H1 (cell line): ENCODE data around the gene RCBTB2. TPM values are rescaled to one million over a fixed set of nuclear protein-coding genes. Genes with fewer than 3 reads are reported as not detected.

ENCODE experiments used
- CTCF ChIA-PET: fragments of 300-600 bp; sonication (Branson Sonifier 250); formaldehyde crosslinking; loops from one replicate; lab custom pipeline; 2021; ENCODE audit not compliant: partially characterized antibody; lab: Charles Lee
- POLR2A ChIA-PET: fragments of 300-600 bp; sonication (Branson Sonifier 250); formaldehyde crosslinking; loops from one replicate; lab custom pipeline; 2021; ENCODE audit warnings: inconsistent platforms; ENCODE audit not compliant: partially characterized antibody; lab: Charles Lee
- DNase-seq, 2 experiments: peaks; one replicate each; pipeline versions ENCODE4 v3.0.0 to v3.0.0-alpha.2; 2010 to 2022; ENCODE audit warnings: low spot score in 2 of 2, low read depth in 1 of 2, mixed read lengths in 1 of 2
- FAIRE-seq: peaks from 2 replicates; lab custom pipeline; 2011; peaks lifted over from hg19 to GRCh38; lab: Jason Lieb, UNC
- H2AFZ ChIP-seq: 2 replicates; pipeline ENCODE4 v1.8.1; 2012; ENCODE audit warnings: low read length, inconsistent platforms
- H2AK5ac ChIP-seq: 2 replicates; pipeline ENCODE4 v1.6.1; 2013; ENCODE audit warnings: low read depth, low read length
- H2BK120ac ChIP-seq: replicated peaks from 2 replicates; pipeline ENCODE3; 2013; ENCODE audit warnings: low read depth, low read length, inconsistent platforms
- H2BK12ac ChIP-seq: 2 replicates; pipeline ENCODE4 v1.6.1; 2013; ENCODE audit warnings: low read depth, low read length
- H2BK15ac ChIP-seq: 2 replicates; pipeline ENCODE4 v1.6.1; 2013; ENCODE audit warnings: low read length
- H2BK20ac ChIP-seq: 2 replicates; pipeline ENCODE4 v1.6.1; 2013; ENCODE audit warnings: low read length
- H2BK5ac ChIP-seq: 2 replicates; pipeline ENCODE4 v1.6.1; 2013; ENCODE audit warnings: low read depth, low read length
- H3K14ac ChIP-seq: 2 replicates; pipeline ENCODE4 v1.6.1; 2013; ENCODE audit warnings: inconsistent platforms; ENCODE audit not compliant: insufficient read length
- H3K18ac ChIP-seq: 2 replicates; pipeline ENCODE4 v1.6.1; 2013; ENCODE audit warnings: low read length; ENCODE audit errors: extremely low read depth
- H3K23ac ChIP-seq: 2 replicates; pipeline ENCODE4 v1.6.1; 2013; ENCODE audit warnings: inconsistent platforms; ENCODE audit not compliant: insufficient read length
- H3K23me2 ChIP-seq: 2 replicates; pipeline ENCODE4 v1.6.1; 2013; ENCODE audit warnings: low read depth, low read length
- H3K27ac ChIP-seq: 2 replicates; pipeline ENCODE4 v1.6.1; 2011; ENCODE audit warnings: low read depth, low read length, inconsistent platforms
- H3K27me3 ChIP-seq, 4 experiments: replicated peaks in 1 of 4; 1 replicate in 1 of 4; 2 replicates in 3 of 4; pipeline versions ENCODE4 v1.6.1 to v1.8.1; 2011 to 2013; ENCODE audit warnings: low read length in 3 of 4, mild to moderate bottlenecking in 3 of 4, inconsistent platforms in 2 of 4, mixed read lengths in 2 of 4, moderate library complexity in 1 of 4; ENCODE audit not compliant: control insufficient read depth in 3 of 4, insufficient read depth in 3 of 4; ENCODE audit errors: extremely low read depth in 1 of 4
- H3K36me3 ChIP-seq, 4 experiments: 2 replicates each; pipeline versions ENCODE4 v1.6.1 to v1.8.1; 2011 to 2013; ENCODE audit warnings: mild to moderate bottlenecking in 4 of 4, low read length in 3 of 4, moderate library complexity in 2 of 4, control low read depth in 1 of 4, inconsistent platforms in 1 of 4; ENCODE audit not compliant: insufficient read depth in 4 of 4, control insufficient read depth in 2 of 4
- H3K4ac ChIP-seq: replicated peaks from 2 replicates; pipeline ENCODE3; 2013; ENCODE audit warnings: low read length, low read depth, mixed read lengths, inconsistent platforms; ENCODE audit not compliant: insufficient read length
- H3K4me1 ChIP-seq, 4 experiments: replicated peaks in 1 of 4; 1 replicate in 1 of 4; 2 replicates in 3 of 4; pipeline versions ENCODE4 v1.6.1 to v1.8.1; 2011 to 2013; ENCODE audit warnings: low read length in 3 of 4, inconsistent platforms in 2 of 4, mixed read lengths in 1 of 4; ENCODE audit not compliant: insufficient read depth in 4 of 4, control insufficient read depth in 3 of 4
- H3K4me2 ChIP-seq, 2 experiments: 2 replicates each; pipeline versions ENCODE4 v1.6.1 to v1.8.1; 2011 to 2013; ENCODE audit warnings: low read depth in 2 of 2, low read length in 2 of 2, control low read depth in 1 of 2, inconsistent platforms in 1 of 2, mild to moderate bottlenecking in 1 of 2; ENCODE audit not compliant: insufficient read depth in 1 of 2
- H3K4me3 ChIP-seq, 4 experiments: fragments of 200-600, 300-600 bp in 1 of 4; sonication (generic), shearing (Covaris generic), sonication (Bioruptor Twin) in 1 of 4; 2 replicates each; pipeline versions ENCODE4 v1.5.1 to v1.8.1; 2011 to 2016; ENCODE audit warnings: low read length in 4 of 4, low read depth in 3 of 4, control low read depth in 2 of 4, inconsistent platforms in 2 of 4, mild to moderate bottlenecking in 2 of 4, mixed read lengths in 1 of 4, moderate library complexity in 1 of 4; ENCODE audit not compliant: insufficient read depth in 2 of 4; ENCODE audit errors: extremely low read depth in 1 of 4
- H3K56ac ChIP-seq: replicated peaks from 2 replicates; pipeline ENCODE3; 2013; ENCODE audit warnings: low read depth, mild to moderate bottlenecking, mixed read lengths, low read length, inconsistent platforms; ENCODE audit not compliant: insufficient read length
- H3K79me1 ChIP-seq: 2 replicates; pipeline ENCODE4 v1.6.1; 2013; ENCODE audit warnings: low read depth, low read length, control low read depth
- H3K79me2 ChIP-seq, 2 experiments: 2 replicates each; pipeline versions ENCODE4 v1.6.1 to v1.8.1; 2012 to 2013; ENCODE audit warnings: low read length in 2 of 2, mild to moderate bottlenecking in 2 of 2, inconsistent platforms in 1 of 2; ENCODE audit not compliant: insufficient read depth in 2 of 2, control insufficient read depth in 1 of 2
- H3K9ac ChIP-seq, 4 experiments: replicated peaks in 1 of 4; 1 replicate in 1 of 4; 2 replicates in 3 of 4; pipeline versions ENCODE4 v1.6.1 to v1.8.1; 2011 to 2013; ENCODE audit warnings: low read depth in 3 of 4, low read length in 3 of 4, control low read depth in 2 of 4, mild to moderate bottlenecking in 2 of 4, moderate library complexity in 2 of 4, inconsistent platforms in 1 of 4; ENCODE audit errors: extremely low read depth in 1 of 4
- H3K9me3 ChIP-seq, 2 experiments: 2 replicates each; pipeline versions ENCODE4 v1.6.1 to v1.8.1; 2012 to 2013; ENCODE audit warnings: mild to moderate bottlenecking in 2 of 2, moderate library complexity in 2 of 2, control low read depth in 1 of 2, inconsistent platforms in 1 of 2, low read depth in 1 of 2, low read length in 1 of 2, mixed read lengths in 1 of 2; ENCODE audit not compliant: insufficient read depth in 2 of 2
- H4K20me1 ChIP-seq, 2 experiments: replicated peaks in 1 of 2; 2 replicates each; pipeline versions ENCODE3 to v1.8.1; 2011 to 2013; ENCODE audit warnings: inconsistent platforms in 2 of 2, low read length in 2 of 2, mild to moderate bottlenecking in 1 of 2; ENCODE audit not compliant: insufficient read depth in 2 of 2, control insufficient read depth in 1 of 2
- H4K5ac ChIP-seq: 2 replicates; pipeline ENCODE4 v1.6.1; 2013; ENCODE audit warnings: low read length, low read depth, mixed read lengths, inconsistent platforms; ENCODE audit not compliant: insufficient read length
- H4K8ac ChIP-seq: 2 replicates; pipeline ENCODE4 v1.8.0; 2013; ENCODE audit warnings: mild to moderate bottlenecking, moderate library complexity, low read length, inconsistent platforms; ENCODE audit not compliant: insufficient read depth; ENCODE audit errors: extremely low read depth
- H4K91ac ChIP-seq: replicated peaks from 2 replicates; pipeline ENCODE3; 2013; ENCODE audit warnings: low read length, mixed read lengths, inconsistent platforms; ENCODE audit not compliant: insufficient read length
- ASH2L ChIP-seq: fragments of 200-600, 300-600 bp; sonication (generic); IDR thresholded peaks from one replicate; pipeline ENCODE4 v1.7.1; 2017; ENCODE audit warnings: low read length
- BACH1 ChIP-seq: IDR thresholded peaks from 2 replicates; pipeline ENCODE4 v1.6.1; 2012; ENCODE audit warnings: low read length, improper control_type of control experiment
- CEBPB ChIP-seq: IDR thresholded peaks from 2 replicates; pipeline ENCODE4 v1.6.1; 2012; ENCODE audit warnings: low read depth, low read length
- EGR1 ChIP-seq: IDR thresholded peaks from 2 replicates; pipeline ENCODE4 v1.6.1; 2011; ENCODE audit warnings: low read depth, low read length, borderline replicate concordance
- HDAC2 ChIP-seq, 2 experiments: fragments of 300-600 bp in 1 of 2; sonication (generic) in 1 of 2; IDR thresholded peaks; 2 replicates each; pipeline ENCODE4 v1.6.1; 2011 to 2012; ENCODE audit warnings: low read depth in 2 of 2, low read length in 2 of 2, mild to moderate bottlenecking in 2 of 2, moderate library complexity in 2 of 2, borderline replicate concordance in 1 of 2, inconsistent platforms in 1 of 2
- KDM4A ChIP-seq: IDR thresholded peaks from one replicate; pipeline ENCODE4 v1.7.1; 2012; ENCODE audit warnings: low read depth, mild to moderate bottlenecking, moderate library complexity, low read length, inconsistent platforms; ENCODE audit not compliant: severe bottlenecking
- MAFK ChIP-seq: IDR thresholded peaks from 2 replicates; pipeline ENCODE4 v1.6.1; 2012; ENCODE audit warnings: low read depth, mild to moderate bottlenecking, improper control_type of control experiment, low read length
- POLR2AphosphoS5 ChIP-seq: IDR thresholded peaks from 2 replicates; pipeline ENCODE4 v1.6.1; 2011; ENCODE audit warnings: low read depth, low read length
- POU5F1 ChIP-seq: IDR thresholded peaks from 2 replicates; pipeline ENCODE4 v1.6.1; 2011; ENCODE audit warnings: low read depth, mild to moderate bottlenecking, low read length, moderate library complexity
- RNF2 ChIP-seq: fragments of 200-900, 300-1000 bp; sonication (generic); IDR thresholded peaks from 2 replicates; pipeline ENCODE4 v1.7.1; 2016; ENCODE audit warnings: borderline replicate concordance, low read depth, mild to moderate bottlenecking, antibody characterized with exemption, low read length; ENCODE audit not compliant: poor library complexity, severe bottlenecking; ENCODE audit errors: missing control alignments
- SIRT6 ChIP-seq: IDR thresholded peaks from one replicate; pipeline ENCODE4 v1.7.1; 2012; ENCODE audit warnings: low read length, inconsistent platforms
- SRF ChIP-seq: IDR thresholded peaks from 2 replicates; pipeline ENCODE4 v1.6.1; 2011; ENCODE audit warnings: mild to moderate bottlenecking, low read depth, low read length, moderate library complexity
- ZNF274 ChIP-seq: IDR thresholded peaks from 2 replicates; pipeline ENCODE4 v1.7.0; 2012; ENCODE audit warnings: low read length, borderline replicate concordance; ENCODE audit errors: extremely low read depth
- WGBS, 2 experiments: shearing (Covaris generic) in 1 of 2; methylation state at CpG; one replicate each; pipeline versions ENCODE4 v1.1.6 to v1.1.7; 2013 to 2015; ENCODE audit warnings: low lambda C conversion rate in 2 of 2, mixed read lengths in 2 of 2, inconsistent platforms in 1 of 2, low coverage in 1 of 2, missing lambda C conversion rate in 1 of 2; ENCODE audit not compliant: insufficient replicate concordance in 2 of 2, insufficient coverage in 1 of 2, insufficient read length in 1 of 2; ENCODE audit errors: extremely low coverage in 1 of 2, missing lambda C conversion rate in 1 of 2; 5-methylcytosine and 5-hydroxymethylcytosine counted together
- polyA plus RNA-seq, 7 experiments: library from polyadenylated mRNA; depleted of rRNA in 3 of 7; stranded (reverse) in 5 of 7; unstranded in 2 of 7; fragments of >200 nt in 5 of 7; fragments of 200-250 nt in 2 of 7; gene quantifications; 1 replicate in 5 of 7; 2 replicates in 1 of 7; 4 replicates in 1 of 7; pipeline versions ENCODE4 v1.2.1 to v1.2.3, GENCODE V29; 2011 to 2013; ENCODE audit warnings: missing spikeins in 2 of 7, mixed read lengths in 2 of 7
- total RNA-seq: library from RNA; stranded (reverse); fragmentation: NEBNext Ultra II Directional; extraction: Animal tissue kit (Norgen Biotek cat#: 25700); gene quantifications from 2 replicates; pipeline ENCODE4 v1.2.1, GENCODE V29; 2021

Gene RCBTB2
- total and polyA plus RNA-seq, 2 of the 8 experiments (the other 6 are each of a cell fraction or from before 2014, with no cell fraction given) = 5.2 to 8.4 TPM

- Histone ChIP-seq H3K23ac (no peak overlapping the region), H2AFZ (no peak overlapping the region), H2BK20ac (no peak overlapping the region), H4K8ac (peak overlapping the region; percentile 7; the same call in 1 of the 2 replicates), H3K4me1 (peaks cover 0 to 3% (median under 1%) of the 10 kb centered on the region in 4 experiments; a peak in 3 of 7 replicates), H2BK12ac (no peak overlapping the region), H3K18ac (no peak overlapping the region), H3K23me2 (no peaks in the 10 kb centered on the region; the same call in 1 of the 2 replicates), H3K4me3 (no peak overlapping the region), H3K9ac (no peak overlapping the region), H3K27ac (no peak overlapping the region), H2BK5ac (no peak overlapping the region), H3K4me2 (no peak overlapping the region), H3K4ac (no peak overlapping the region), H3K27me3 (no peaks in the 10 kb centered on the region), H2BK15ac (no peak overlapping the region), H3K56ac (no peak overlapping the region), H3K79me1 (no peaks in the 10 kb centered on the region; the same call in 1 of the 2 replicates), H3K14ac (no peak overlapping the region), H2AK5ac (no peak overlapping the region), H3K9me3 (no peaks in the 10 kb centered on the region), H4K5ac (no peak overlapping the region), H3K36me3 (no peaks in the 10 kb centered on the region; a peak in 1 of 8 replicates), H2BK120ac (no peak overlapping the region), H4K20me1 (no peaks in the 10 kb centered on the region), H4K91ac (no peak overlapping the region), H3K79me2 (no peaks in the 10 kb centered on the region)
- FAIRE-seq = no peak
- no peak for DNase-seq
- ChIA-PET CTCF (no interaction called here), POLR2A (no interaction called here)
- WGBS, 2 experiments = 92% methylated on average over 19 of the region's 19 CpGs; no CpG with 5 or more reads in 1 of the 2 experiments
- TF ChIP-seq CEBPB (no peak), SIRT6 (no peak), BACH1 (no peak), POU5F1 (no peak), ASH2L (no peak), MAFK (no peak), POLR2AphosphoS5 (no peak), EGR1 (no peak), HDAC2 (IDR thresholded peaks at IDR 0.05; ENCODE audit: borderline replicate concordance in 1 of 2, low read depth in 2 of 2, low read length in 2 of 2) (no peak), RNF2 (no peak), SRF (no peak), KDM4A (no peak), ZNF274 (no peak)
These were observed 30.1 kb downstream of the RCBTB2 start for GRCh38 chr13:48502601-48503319.
